ENCODE results near the gene SHLD1.

The SHLD1 gene

DNA sequence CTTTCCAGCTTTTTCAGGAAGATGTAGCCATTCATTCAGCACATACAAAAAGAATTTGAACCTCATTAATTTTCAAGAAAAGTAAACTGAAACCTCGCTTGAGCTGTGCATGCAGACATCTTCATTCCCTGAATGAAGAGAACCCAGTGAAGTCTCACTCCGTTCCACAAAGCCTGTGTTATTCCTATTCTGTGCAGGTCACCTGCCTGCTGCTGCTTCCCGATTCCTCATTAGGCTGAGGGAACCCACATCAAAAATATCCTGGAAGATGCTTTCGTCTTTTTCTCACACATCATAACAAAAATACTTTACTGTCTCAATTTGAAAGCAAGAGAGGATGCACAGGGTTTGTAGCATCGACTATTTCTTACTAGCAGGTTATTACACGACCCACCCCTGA lies 160.0 kb downstream of the SHLD1 start:
- no peak for DNase-seq

DNA sequence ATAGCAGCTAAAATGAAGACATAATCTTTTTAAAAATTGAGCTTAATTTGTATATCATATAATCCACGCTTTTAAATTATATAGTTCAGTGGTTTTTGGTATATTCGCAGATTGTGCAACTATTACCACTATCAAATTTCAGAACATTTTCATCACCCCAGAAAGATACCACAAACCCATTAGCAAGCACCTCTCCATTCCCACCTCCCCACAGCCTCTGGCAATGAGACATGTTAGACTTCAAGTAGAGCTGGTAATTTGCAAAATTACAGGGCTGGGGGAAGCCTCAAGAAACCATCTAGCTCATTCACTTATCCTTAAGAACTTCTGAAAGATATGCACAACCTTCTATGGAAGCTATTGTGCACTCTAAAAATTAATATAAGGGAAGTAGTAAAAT lies 163.0 kb downstream of the SHLD1 start:
- DNase-seq, result no peak
